ENCODE data around the gene WDR73.

DNA sequence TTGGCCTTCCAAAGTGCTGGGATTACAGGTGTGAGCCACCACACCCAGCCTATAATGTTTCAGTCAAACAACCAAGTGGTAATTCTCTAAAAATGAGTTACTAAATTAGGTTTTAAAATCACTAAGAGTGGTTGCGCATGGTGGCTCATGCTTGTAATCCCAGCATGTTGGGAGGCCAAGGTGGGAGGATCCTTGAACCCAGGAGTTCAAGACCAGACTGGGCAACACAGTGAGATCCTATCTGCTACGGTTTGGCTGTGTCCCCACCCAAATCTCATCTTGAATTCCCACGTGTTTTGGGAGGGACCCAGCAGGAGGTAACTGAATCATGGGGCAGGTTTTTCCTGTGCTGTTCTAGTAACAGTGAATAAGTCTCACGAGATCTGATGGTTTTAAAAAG, 35.8 kb upstream of the WDR73 start:
- no peak for TF ChIP-seq MYC (IDR thresholded peaks at IDR 0.05; ENCODE audit: low read depth, low read length)
- no peak for TF ChIP-seq CTCF (IDR thresholded peaks at IDR 0.05; ENCODE audit: extremely low read depth in 1 of 2, insufficient read depth in 1 of 2, low read depth in 1 of 2, low read length in 2 of 2)
- no peak for TF ChIP-seq POLR2A (IDR thresholded peaks at IDR 0.05; ENCODE audit: low read depth, low read length)
- no peak for TF ChIP-seq POLR2AphosphoS5 (IDR thresholded peaks at IDR 0.05; ENCODE audit: insufficient read depth, low read depth, low read length)
- TF ChIP-seq FOS (IDR thresholded peaks at IDR 0.05; ENCODE audit: borderline replicate concordance, insufficient read depth, low read length) = no peak
- no peak for TF ChIP-seq EZH2 (IDR thresholded peaks at IDR 0.05; ENCODE audit: borderline replicate concordance, low read depth, low read length, severe bottlenecking)
- no peak for TF ChIP-seq GATA2 (IDR thresholded peaks at IDR 0.05; ENCODE audit: insufficient read depth, insufficient read length, low read depth, low read length)
- no peak for TF ChIP-seq MAX (IDR thresholded peaks at IDR 0.05; ENCODE audit: insufficient read depth, insufficient read length)
